ENCODE data around the gene SMIM20. TPM values are rescaled to one million over a fixed set of nuclear protein-coding genes. Genes with fewer than 3 reads are reported as not detected.

SMIM20 gene
- total RNA-seq, 1 experiment from 2014 or later: 20.1 TPM

DNA sequence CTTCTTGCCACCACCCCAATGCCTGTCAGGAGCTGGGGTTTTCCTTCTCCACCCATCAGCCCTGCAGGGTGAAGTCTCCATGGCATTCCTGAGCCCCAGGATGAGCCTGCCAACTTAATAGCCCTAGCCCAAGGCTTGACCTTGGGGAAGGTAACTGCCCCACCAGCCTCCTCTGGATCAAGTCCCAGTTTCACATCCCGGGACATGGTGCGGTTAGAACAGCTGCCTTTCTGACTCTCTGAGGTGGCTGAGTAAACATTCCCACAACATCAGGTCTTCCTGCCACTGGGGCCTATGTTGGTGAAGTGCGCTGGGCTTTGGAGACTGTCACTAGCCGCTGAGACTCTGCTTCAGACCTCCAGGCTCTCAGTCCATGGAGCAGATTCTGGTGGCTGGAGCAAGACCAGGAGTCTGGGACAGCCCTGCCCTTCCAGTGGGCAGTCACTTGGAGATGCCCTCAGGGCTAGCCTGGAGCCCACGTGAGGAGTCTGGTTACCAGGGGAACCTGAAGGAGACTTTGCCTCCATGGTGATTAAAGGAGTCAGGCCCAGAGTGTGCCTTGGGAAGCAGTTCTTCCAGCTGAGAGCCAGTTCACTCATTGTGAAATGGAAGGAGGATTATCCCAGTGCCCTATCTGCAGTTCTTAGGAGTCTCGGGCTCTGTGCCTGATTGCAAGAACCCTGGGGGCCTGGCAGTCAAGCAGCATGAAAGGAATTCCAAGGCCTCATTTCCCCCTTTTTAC lies 56.8 kb downstream of the SMIM20 start:
- Mint-ChIP-seq H3K4me3 (ENCODE audit: unreplicated experiment) (no peak overlapping the region), H3K9me3 (ENCODE audit: unreplicated experiment) (no peaks in the 10 kb centered on the region), H3K4me1 (ENCODE audit: low read depth, unreplicated experiment) (no peaks in the 10 kb centered on the region), H3K27me3 (ENCODE audit: insufficient read depth, unreplicated experiment) (no peaks in the 10 kb centered on the region), H3K27ac (ENCODE audit: unreplicated experiment) (no peak overlapping the region), H3K36me3 (ENCODE audit: insufficient read depth, unreplicated experiment) (no peaks in the 10 kb centered on the region)
- no peaks in the 10 kb centered on the region for H3K9me3 ChIP-seq
- POLR2A ChIA-PET: no interaction called here
- no peak for DNase-seq
- H3K4me3 ChIP-seq (ENCODE audit: low read depth, low read length): no peak overlapping the region
- peaks cover 10% of the 10 kb centered on the region for H3K4me1 ChIP-seq
- no TSS peak for BruUV-seq (replicated peaks)
- no peak for TF ChIP-seq CTCF (IDR thresholded peaks at IDR 0.05; ENCODE audit: insufficient read depth in 1 of 2, low read depth in 1 of 2, low read length in 1 of 2, severe bottlenecking in 1 of 2, unreplicated experiment in 1 of 2)
- intact Hi-C loops (cut with micrococcal nuclease; ENCODE audit: unreplicated experiment): no loop called here
- CTCF ChIA-PET: interaction anchor here (0.7 to 0.8 kb wide), 2 partner anchors 17 to 23 kb away, joined by 3 read pairs; no protein-coding TSS in a partner anchor
- H3K36me3 ChIP-seq (ENCODE audit: control insufficient read depth, insufficient read depth, low read length): no peaks in the 10 kb centered on the region
- no peaks in the 10 kb centered on the region for H3K27me3 ChIP-seq (replicated peaks; ENCODE audit: control insufficient read depth, insufficient read depth, low read length)

GRCh38 chr4:25972366-25972765 lies 58.3 kb downstream of the SMIM20 start:
- Histone ChIP-seq H3K4me1 (peaks cover 10% of the 10 kb centered on the region), H3K27me3 (replicated peaks; ENCODE audit: control insufficient read depth, insufficient read depth, low read length) (no peaks in the 10 kb centered on the region), H3K36me3 (ENCODE audit: control insufficient read depth, insufficient read depth, low read length) (no peaks in the 10 kb centered on the region), H3K9me3 (no peaks in the 10 kb centered on the region), H3K4me3 (ENCODE audit: low read depth, low read length) (no peak overlapping the region)
- no peak for DNase-seq
- Mint-ChIP-seq H3K4me1 (ENCODE audit: low read depth, unreplicated experiment) (no peaks in the 10 kb centered on the region), H3K9me3 (ENCODE audit: unreplicated experiment) (no peaks in the 10 kb centered on the region), H3K4me3 (ENCODE audit: unreplicated experiment) (no peak overlapping the region), H3K27ac (ENCODE audit: unreplicated experiment) (no peak overlapping the region), H3K27me3 (ENCODE audit: insufficient read depth, unreplicated experiment) (no peaks in the 10 kb centered on the region), H3K36me3 (ENCODE audit: insufficient read depth, unreplicated experiment) (no peaks in the 10 kb centered on the region)
- CTCF ChIA-PET: no interaction called here
- POLR2A ChIA-PET: no interaction called here
- no TSS peak for BruUV-seq (replicated peaks)
- intact Hi-C loops (cut with micrococcal nuclease; ENCODE audit: unreplicated experiment): no loop called here
- TF ChIP-seq CTCF (IDR thresholded peaks at IDR 0.05; ENCODE audit: insufficient read depth in 1 of 2, low read depth in 1 of 2, low read length in 1 of 2, severe bottlenecking in 1 of 2, unreplicated experiment in 1 of 2): no peak

DNA sequence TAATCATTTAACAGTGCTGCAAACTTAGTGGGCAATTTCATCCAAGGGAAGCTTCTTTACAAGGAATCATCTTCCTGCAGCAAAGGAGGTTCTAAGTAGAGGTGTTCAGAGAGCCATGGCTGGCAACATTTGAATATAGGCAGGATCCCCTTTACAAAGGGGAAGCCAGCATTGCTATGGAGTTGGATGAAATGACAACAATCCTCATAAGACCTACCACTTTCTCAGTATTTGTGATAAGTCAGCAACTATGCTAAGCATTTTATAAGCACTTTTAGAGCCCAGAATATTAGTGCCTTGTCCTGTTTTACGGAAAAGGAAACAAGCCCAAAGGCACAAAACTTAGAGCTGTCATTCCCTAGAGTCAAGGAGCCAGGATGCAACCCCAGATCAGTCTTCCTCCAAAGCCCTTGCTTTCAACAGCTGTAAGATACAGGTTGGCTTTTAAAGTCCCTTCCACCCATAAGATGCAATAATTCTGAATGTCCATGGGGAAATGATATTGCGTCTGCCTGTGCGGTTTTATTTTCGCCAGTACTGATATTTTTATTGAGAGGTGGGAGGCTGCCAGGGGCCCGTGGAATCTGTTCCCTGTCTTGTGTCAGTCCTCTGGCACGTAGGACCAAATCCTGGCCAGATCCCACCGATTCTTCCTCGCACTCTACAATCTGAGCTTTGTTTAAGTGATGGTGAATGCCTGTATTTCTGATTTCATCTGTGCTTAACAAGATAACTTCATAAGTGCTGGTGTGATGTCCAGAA lies 59.1 kb downstream of the SMIM20 start:
- Histone ChIP-seq H3K9me3 (no peaks in the 10 kb centered on the region), H3K36me3 (ENCODE audit: control insufficient read depth, insufficient read depth, low read length) (no peaks in the 10 kb centered on the region), H3K27me3 (replicated peaks; ENCODE audit: control insufficient read depth, insufficient read depth, low read length) (no peaks in the 10 kb centered on the region), H3K4me1 (peaks cover 10% of the 10 kb centered on the region), H3K4me3 (ENCODE audit: low read depth, low read length) (no peak overlapping the region)
- Mint-ChIP-seq H3K4me1 (ENCODE audit: low read depth, unreplicated experiment) (no peaks in the 10 kb centered on the region), H3K9me3 (ENCODE audit: unreplicated experiment) (no peaks in the 10 kb centered on the region), H3K27me3 (ENCODE audit: insufficient read depth, unreplicated experiment) (no peaks in the 10 kb centered on the region), H3K27ac (ENCODE audit: unreplicated experiment) (no peak overlapping the region), H3K4me3 (ENCODE audit: unreplicated experiment) (no peak overlapping the region), H3K36me3 (ENCODE audit: insufficient read depth, unreplicated experiment) (no peaks in the 10 kb centered on the region)
- POLR2A ChIA-PET: no interaction called here
- no TSS peak for BruUV-seq (replicated peaks)
- intact Hi-C loops (cut with micrococcal nuclease; ENCODE audit: unreplicated experiment): no loop called here
- no peak for TF ChIP-seq CTCF (IDR thresholded peaks at IDR 0.05; ENCODE audit: insufficient read depth in 1 of 2, low read depth in 1 of 2, low read length in 1 of 2, severe bottlenecking in 1 of 2, unreplicated experiment in 1 of 2)
- CTCF ChIA-PET: no interaction called here
- DNase-seq: no peak
